Measurements from ENCODE around the gene FARP2.

FARP2 gene

GRCh38 chr2:241463276-241464135 is 107.4 kb downstream of the FARP2 start:
- CTCF ChIA-PET = interaction anchor here (0.6 kb wide), 1 partner anchor 309 kb away, joined by 3 read pairs; no protein-coding TSS in a partner anchor
- Histone ChIP-seq H3K27ac (ENCODE audit: extremely low read depth, low read depth, low read length) (no peak overlapping the region), H3K9me3 (ENCODE audit: control insufficient read depth, insufficient read depth, low read depth, low read length) (no peaks in the 10 kb centered on the region), H3K4me1 (ENCODE audit: control insufficient read depth, insufficient read depth, low read length) (no peaks in the 10 kb centered on the region), H3K36me3 (ENCODE audit: control insufficient read depth in 2 of 2, insufficient read depth in 1 of 2, low read length in 2 of 2) (peaks cover 0 to 20% of the 10 kb centered on the region in 2 experiments; a peak in 1 of 3 replicates), H3K4me3 (ENCODE audit: low read depth, low read length) (no peak overlapping the region)
- POLR2A ChIA-PET = no interaction called here
- TF ChIP-seq WT1 (tag by site-specific recombination; IDR thresholded peaks at IDR 0.05) (no peak), PRDM4 (tag by site-specific recombination; IDR thresholded peaks at IDR 0.05) (no peak), ZFP37 (tag by site-specific recombination; IDR thresholded peaks at IDR 0.05) (no peak), PRDM10 (tag by site-specific recombination; IDR thresholded peaks at IDR 0.05) (no peak), ZNF362 (tag by site-specific recombination; IDR thresholded peaks at IDR 0.05) (no peak), ZNF157 (tag by site-specific recombination; IDR thresholded peaks at IDR 0.05) (no peak), ZXDB (tag by site-specific recombination; IDR thresholded peaks at IDR 0.05) (no peak), ZNF354C (tag by site-specific recombination; IDR thresholded peaks at IDR 0.05; ENCODE audit: borderline replicate concordance, low read depth) (no peak), ZNF785 (tag by site-specific recombination; IDR thresholded peaks at IDR 0.05) (no peak), ZNF175 (tag by site-specific recombination; IDR thresholded peaks at IDR 0.05) (no peak), ZNF768 (tag by site-specific recombination; IDR thresholded peaks at IDR 0.05) (no peak), ZNF112 (tag by site-specific recombination; IDR thresholded peaks at IDR 0.05) (no peak), CTCF (tag by site-specific recombination; IDR thresholded peaks at IDR 0.05) (no peak), ZNF23 (tag by site-specific recombination; IDR thresholded peaks at IDR 0.05; ENCODE audit: borderline replicate concordance) (no peak), ZFP69B (tag by site-specific recombination; IDR thresholded peaks at IDR 0.05) (no peak), ZNF701 (tag by site-specific recombination; IDR thresholded peaks at IDR 0.05) (no peak), ZNF530 (tag by site-specific recombination; IDR thresholded peaks at IDR 0.05; ENCODE audit: low read depth) (no peak)

Measured in HEK293 (cell line).